Inflammatory macrophage treated with lipopolysaccharide for 4 hours (primary cell): ENCODE results near the gene SRD5A3.
"Not testable (repeated sequence)": the region's sequence is repeated elsewhere in the genome, so short reads cannot be mapped to it uniquely, and the experiment has no call there.

ENCODE experiments used
- DNase-seq: peaks from one replicate; pipeline ENCODE4 v3.0.0-alpha.2; 2020

SRD5A3 gene

DNA sequence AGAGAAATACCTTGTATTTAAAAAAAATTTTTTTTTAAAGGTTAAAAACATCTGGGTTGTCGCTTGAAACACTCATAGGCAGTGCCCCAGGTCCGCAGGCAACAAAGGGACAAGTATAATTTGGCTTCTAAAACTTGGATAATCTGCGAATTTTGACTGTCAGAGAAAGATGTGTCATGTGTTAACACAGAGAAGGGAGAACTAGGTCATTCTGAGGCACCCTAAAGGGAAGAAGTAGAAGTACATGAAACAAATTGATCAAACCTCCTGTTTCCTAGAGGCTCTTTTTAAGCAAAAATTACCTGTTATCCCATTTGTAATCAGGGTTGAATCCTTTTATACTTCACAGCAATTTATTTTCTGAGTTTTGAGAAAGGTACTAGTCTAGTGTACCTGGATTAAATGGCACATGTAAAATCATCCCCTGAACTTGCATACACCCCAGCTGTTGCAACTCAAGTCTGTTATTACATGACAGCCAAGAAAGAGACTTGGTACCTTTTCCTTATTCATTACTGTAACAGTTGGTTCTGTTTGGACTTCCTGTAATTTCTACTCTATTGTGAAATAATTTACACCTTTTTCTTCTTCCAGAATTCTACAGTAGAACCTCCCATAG lies 1.7 kb downstream of the SRD5A3 start:
- DNase-seq = peak; percentile 49

DNA sequence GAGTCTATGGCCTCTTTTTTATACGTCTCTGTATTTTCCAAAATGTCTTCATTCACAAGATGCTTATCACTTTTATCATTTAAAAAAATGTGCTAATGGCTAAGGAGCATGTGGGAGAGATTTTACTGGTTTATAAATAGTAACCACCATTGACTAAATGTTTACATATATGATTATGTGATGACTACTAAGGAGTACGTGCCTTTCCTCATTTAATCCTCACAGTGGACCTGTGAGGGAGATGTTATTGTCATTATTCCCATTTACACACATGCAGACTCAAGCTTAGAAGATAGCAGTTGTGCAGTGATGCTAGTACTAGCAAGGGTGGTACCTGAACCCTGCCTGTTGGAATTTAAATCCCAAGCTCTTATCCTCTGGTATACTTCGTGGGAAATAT lies 2.4 kb downstream of the SRD5A3 start:
- DNase-seq = no peak

DNA sequence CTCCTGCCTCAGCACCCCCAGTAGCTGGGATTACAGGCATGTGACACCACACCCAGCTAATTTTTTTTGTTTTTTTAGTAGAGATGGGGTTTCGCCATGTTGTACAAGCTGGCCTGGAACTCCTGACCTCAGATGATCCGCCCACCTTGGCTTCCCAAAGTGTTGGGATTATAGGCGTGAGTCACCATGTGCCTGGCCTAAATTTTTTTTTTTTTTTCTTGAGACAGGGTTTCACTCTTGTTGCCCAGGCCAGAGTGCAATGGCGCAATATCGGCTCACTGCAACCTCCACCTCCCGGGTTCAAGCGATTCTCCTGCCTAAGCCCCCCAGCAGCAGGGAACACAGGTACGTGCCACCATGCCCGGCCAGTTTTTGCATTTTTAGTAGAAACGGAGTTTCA lies 4.8 kb downstream of the SRD5A3 start:
- DNase-seq = peak; percentile 26

DNA sequence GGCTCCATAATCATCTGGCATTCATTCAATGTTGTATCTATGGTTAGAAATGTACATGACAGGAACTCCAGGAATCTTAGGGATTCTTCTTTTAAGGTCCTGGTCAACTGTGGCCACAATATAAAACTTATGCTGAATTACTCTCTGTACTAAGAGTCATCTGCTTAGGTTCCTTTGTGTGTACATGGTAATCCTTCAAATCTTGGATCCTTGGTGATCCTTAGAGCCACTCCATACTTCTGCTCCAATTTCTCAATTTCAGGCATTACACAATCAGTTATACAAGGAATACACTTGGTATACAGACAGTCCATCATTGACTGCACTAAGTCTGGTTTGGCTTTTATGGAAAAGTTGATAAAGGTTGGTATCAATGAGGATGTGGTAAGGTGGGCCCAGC lies 5.8 kb downstream of the SRD5A3 start:
- no peak for DNase-seq

DNA sequence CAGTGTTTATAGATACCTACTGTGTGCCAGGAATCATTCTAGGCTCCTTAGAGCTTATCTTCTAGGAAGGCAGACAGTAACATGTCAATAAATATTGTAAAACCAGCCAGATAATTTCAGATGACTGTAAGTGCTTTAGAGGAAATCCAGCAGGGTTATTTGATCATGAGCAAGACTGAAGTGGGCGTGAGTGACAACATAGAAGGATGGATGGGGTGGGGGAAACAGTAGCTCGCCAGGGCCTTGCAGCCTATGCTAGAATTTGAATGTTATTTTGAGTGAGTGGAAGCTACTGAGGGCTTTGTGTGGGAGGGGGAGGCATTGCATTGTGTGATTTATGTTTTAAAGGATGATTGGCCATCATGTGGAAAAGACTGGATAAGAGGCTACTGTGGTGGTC lies 6.7 kb downstream of the SRD5A3 start:
- DNase-seq = peak; percentile 56

DNA sequence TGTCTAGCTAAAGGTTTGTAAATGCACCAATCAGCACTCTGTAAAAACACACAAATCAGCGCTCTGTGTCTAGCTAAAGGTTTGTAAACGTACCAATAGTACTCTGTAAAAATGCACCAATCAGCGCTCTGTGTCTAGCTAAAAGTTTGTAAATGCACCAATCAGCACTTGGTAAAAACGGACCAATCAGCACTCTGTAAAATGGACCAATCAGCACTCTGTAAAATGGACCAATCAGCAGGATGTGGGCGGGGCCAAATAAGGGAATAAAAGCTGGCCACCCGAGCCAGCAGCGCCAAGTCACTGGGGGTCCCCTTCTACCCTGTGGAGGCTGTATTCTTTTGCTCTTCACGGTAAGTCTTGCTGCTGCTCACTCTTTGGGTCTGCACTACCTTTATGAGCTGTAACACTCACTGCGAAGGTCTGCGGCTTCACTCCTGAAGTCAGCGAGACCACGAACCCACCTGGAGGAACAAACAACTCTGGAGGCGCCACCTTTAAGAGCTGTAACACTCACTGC lies 7.2 kb downstream of the SRD5A3 start:
- DNase-seq = not testable (repeated sequence)

DNA sequence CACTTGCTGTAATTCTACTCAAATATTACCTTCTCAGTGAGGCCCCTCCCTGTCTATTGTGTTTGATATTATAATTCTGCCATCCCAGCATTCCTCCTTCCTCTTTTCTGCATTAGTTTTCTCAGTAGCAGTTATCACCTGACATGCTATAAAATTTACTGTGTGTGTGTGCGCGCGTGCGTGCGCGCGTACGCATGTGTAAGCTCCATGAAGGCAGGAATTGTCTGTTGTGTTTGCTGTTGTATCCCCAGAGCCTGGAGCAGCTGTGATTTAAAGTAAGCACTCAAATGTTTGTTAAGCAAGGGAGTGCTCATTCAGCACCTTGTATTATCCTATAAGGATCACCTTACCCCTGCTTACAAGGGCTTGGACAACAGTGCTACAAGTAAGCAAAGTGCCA lies 8.6 kb downstream of the SRD5A3 start:
- no peak for DNase-seq

DNA sequence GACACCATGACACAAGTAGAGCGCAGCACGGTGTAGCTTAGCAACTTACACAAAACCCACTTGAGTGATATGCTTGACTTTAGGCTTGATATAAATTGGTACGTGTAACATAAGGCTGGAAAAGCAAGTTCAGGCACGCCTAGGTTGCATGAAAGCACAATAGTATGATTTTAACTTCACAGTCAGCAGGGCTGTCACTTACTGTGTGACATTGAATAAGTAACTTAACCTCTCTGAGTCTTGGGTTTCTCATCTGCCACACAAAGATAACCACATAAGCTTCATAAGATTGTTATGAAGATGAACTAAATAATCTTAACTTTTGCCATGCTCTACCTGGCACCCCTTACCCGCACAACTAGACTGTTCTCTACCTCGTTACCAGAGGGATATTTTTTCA lies 9.5 kb downstream of the SRD5A3 start:
- no peak for DNase-seq

DNA sequence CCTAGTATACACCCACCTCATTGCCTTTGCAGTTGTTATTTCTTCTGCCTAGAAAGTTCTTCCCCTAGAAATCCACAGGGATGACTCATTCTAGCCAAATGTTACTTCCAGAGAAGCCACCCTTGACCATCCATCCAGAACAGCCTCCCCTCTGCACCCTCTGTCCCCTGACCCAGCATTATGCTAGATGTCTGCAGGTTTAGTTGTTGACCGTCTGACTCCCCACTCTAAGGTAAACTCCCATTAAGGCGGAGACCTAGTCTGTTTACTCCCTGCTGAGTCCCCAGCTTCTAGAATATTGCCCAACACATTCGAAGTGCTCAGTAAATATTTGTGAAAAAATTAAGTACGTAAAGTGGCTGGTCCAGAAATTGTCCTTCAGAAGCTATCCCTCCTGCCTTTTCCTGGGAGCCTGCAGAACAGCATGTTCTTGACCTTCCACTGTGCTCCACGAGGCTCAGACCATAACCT lies 11.0 kb downstream of the SRD5A3 start:
- no peak for DNase-seq

DNA sequence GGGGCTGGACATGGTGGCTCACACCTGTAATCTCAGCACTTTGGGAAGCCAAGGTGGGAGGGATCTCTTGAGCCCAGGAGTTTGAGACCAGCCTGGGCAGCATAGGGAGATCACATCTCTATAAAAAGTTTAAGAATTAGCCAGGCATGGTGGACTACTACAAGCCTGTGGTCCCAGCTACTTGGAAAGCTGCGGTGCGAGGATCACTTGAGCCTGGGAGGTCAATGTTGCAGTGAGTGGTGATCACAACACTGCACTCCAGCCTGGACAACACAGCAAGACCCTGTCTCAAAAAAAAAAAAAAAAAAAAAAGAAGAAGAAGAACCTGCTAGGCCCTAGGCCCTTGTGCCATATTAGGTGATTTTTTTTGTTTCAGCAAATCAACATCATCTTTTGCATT lies 12.2 kb downstream of the SRD5A3 start:
- DNase-seq = no peak

DNA sequence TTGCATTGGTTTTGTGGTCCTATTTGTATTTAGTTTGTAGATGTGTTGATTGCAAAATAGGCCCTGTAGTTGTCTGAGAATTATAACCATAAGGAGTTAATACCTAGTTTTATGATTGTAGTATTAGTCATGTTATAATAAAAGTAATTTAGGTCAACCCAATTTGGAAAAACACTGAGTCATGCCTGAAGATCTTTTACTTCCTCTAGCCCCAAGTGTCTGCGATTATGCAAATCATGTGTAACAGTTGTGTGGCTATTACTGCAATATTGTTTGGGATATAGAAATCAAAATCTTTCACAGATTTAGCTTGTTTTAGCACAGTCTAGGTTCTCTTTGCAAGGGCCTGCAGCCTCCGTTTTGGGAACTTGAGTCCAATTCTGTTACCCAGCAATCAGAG lies 12.6 kb downstream of the SRD5A3 start:
- peak; percentile 95 for DNase-seq

DNA sequence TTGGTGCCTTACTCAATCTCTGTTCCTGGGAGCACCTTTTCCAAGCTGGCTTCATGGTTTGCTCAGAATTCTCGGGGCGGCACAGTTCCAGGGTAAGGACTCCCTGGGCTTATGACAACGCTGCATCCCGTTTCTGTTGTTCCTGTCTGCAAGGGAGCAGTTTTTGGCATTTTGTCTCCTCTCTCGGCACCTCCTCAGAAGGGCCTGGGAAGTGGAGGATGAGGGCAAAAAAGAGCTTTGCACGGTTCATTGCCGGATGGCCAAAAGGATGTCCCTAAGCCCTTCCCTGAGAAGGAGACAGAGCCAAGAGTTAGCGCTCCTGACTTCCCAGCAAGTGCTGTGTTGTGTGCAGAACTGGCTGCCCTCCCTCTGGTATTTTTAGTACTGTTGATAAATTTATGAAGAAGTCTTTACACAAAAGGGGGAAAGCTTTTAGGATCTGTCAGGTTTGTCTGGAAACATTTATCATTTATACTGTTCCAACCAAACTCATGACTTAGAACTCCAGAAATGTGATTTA lies 13.4 kb downstream of the SRD5A3 start:
- no peak for DNase-seq

DNA sequence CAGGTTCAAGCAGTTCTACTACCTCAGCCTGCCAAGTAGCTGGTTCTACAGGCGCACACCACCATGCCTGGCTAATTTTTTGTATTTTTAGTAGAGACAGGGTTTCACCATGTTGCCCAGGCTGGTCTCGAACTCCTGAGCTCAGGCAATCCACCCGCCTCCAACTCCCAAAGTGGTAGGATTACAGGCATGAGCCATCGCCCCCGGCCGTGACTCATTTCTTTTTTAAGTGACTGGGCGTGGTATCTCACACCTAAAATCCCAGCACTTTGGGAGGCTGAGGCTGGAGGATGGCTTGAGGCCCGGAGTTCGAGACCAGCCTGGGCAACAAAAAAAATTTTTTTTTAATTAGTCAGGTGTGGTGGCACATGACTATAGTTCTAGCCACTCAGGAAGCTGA lies 16.9 kb downstream of the SRD5A3 start:
- not testable (repeated sequence) for DNase-seq

DNA sequence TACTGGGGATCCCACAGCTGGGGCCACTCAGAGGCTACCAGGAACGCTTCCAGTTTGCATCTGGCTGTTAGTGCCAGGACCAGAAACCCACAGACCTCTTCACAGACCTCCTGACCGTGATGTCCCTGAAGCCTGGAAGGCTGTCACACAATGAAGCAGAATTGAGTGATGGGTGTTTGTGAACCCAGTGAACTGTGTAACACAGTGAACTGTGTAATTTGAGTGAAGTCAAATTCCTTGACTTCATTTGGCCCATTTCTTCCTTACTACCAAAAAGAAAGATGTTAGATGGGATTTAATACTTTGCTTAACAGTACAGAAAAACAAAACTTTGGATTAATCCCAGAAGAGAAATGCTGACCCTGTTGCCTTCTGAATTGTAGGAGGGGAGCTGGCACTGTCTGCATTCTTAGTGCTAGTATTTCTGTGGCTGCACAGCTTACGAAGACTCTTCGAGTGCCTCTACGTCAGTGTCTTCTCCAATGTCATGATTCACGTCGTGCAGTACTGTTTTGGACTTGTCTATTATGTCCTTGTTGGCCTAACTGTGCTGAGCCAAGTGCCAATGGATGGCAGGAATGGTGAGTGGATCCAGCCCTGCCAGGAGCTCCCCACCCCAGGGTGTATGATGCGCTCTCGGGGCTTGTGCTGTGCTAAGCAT lies 17.8 kb downstream of the SRD5A3 start:
- no peak for DNase-seq

DNA sequence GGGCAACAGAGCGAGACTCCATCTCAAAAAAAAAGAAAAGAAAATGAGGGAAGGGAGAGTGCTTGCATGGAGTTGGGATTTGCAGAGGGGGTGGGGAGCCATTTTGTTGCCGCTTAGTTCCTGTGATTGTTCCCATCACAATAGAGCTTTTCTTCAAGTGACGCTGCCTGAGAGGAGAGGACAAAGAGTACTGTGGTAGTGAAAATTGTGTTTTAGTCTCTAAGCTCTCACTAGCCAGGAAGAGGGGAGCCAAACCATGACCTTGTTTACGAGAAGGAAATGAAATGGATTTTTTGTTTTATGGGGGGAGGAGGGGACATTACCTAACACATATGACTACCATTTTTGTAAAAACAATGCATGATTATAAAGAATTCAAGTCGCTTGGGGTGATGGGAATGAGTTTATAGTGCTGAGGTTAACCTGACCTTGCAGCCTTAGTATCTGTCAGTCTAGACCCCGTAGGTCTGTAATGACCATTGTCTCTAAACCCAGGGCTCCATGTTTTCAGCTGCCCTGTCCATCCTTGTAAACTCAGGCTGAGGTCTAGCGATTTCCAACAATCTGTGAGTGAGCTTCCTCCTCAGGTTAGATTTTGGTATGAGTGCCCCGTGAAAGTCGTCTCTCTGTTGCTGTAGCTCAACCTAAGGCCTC lies 18.8 kb downstream of the SRD5A3 start:
- DNase-seq = no peak

DNA sequence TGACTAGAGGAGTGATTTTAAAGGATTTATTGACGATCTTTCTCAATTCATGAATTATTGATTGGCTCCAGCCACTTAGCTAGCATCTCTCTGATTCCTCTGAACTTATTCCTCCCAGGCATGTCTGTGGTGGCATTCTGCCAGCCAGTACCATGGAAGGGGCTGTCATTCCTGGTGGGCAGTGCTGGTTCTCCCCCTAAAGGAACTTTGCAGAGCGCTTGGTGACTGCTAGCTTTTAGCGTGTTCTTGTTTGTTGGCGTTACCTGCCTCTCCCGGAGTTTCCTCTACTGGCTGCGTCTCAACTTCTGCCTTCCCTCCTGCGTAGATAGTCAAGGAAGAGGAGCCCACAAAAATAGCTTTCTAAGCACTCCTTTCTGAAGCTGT lies 19.3 kb downstream of the SRD5A3 start:
- no peak for DNase-seq

DNA sequence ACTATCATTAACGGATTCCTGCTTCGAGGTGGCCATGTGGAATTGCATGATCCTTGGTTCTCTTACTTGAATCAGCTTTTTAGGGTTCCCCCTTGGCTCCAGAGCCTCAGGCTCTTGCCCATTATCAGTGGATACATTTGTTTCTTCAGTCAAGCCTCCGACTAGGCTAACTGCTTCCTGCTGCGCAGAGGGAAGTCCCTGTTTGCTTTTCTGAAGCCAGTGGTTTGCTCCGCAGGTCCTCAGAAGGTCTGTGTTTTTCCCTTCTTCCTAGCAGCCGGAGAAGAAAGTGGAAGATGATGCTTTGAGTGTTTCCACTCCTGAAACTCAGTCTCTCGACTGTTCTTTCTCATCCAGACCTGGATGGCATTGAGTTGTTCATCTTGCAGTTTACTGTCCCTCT lies 20.6 kb downstream of the SRD5A3 start:
- no peak for DNase-seq

DNA sequence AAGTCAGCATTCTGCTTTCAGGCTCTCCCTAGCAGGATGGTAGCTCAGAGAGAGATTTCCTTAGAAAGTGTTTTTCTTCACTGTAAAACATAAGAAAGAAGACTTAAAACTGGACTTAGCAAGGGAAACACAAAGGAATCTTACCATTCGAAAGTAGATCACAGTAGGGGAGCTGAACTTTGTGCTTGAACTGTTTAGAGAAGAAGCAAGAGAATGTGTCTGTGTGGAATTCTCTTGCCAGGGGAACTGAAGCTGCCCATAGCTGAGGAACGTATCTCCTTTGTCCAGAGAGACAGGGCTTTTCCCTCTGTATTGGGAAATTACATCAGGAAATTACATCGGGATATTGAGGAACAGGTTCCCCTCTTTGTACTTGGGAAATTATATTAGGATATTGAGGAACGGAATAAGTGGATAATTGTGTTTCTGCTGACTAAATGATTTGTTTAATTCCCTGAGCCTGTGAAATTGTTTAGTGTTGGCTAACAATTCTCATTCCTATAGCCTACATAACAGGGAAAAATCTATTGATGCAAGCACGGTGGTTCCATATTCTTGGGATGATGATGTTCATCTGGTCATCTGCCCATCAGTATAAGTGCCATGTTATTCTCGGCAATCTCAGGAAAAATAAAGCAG lies 21.2 kb downstream of the SRD5A3 start:
- DNase-seq = no peak

DNA sequence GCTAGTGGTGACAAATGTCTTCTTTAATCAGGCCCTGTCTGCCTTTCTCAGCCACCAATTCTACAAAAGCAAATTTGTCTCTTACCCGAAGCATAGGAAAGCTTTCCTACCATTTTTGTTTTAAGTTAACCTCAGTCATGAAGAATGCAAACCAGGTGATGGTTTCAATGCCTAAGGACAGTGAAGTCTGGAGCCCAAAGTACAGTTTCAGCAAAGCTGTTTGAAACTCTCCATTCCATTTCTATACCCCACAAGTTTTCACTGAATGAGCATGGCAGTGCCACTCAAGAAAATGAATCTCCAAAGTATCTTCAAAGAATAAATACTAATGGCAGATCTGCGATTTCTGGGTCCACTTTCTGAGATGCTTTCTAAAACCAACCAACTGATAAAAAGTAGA lies 23.9 kb downstream of the SRD5A3 start:
- no peak for DNase-seq

DNA sequence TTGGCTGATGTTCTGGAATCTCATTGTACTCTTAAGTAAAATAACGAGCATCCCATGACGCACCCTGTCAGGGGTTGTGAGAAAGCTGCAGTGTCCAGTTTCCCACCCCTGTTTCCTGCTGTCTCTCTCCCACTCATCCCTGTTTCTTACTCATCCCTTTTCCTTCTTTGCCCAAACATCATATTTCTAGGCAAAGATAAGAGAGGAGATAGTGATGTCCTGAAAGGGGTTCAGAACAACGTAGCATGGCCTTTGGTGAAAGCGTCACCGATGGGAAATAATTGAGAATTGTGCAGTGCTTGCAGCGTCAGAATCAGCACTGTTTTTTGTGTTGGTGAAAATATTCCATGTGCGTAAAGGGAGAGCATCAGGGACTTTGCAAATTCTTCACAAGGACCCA lies 26.2 kb downstream of the SRD5A3 start:
- no peak for DNase-seq

DNA sequence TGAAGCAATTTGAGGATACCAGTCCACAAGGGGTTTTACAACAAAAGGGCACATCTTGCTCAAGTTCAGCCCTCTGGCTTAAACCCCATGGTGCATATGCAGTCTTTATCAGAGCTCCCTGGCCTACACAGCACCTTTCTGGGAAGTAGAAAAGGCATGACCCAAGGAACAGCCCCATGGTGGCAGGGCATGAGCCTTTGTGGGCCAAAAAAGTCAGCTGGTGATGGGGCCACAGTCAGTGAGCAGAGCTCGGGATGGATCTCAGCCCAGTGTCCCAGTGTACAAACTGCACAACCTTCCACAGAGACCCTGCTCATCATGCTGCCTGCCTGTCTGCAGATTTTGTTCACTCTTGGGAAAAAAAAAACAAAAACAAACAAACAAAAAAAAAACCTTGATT lies 27.4 kb downstream of the SRD5A3 start:
- DNase-seq = no peak

DNA sequence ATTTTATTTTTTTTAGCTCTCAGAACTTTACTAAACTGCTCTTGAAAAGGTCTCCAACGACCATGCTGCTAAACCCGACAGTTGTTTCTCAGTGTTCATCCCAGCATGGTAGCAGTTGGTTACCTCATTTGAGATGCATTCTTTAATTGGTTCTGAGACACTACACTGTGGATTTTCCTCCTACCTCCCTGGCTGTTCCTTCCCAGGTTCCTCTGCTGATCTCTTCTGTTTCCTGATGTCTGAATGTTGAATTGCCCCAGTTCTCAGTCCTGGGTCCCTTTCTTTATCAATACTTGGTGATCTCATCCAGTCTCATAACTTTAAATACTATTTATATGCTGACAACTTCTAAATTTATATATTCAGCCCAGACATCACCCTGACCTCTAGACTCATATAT lies 30.7 kb downstream of the SRD5A3 start:
- no peak for DNase-seq

DNA sequence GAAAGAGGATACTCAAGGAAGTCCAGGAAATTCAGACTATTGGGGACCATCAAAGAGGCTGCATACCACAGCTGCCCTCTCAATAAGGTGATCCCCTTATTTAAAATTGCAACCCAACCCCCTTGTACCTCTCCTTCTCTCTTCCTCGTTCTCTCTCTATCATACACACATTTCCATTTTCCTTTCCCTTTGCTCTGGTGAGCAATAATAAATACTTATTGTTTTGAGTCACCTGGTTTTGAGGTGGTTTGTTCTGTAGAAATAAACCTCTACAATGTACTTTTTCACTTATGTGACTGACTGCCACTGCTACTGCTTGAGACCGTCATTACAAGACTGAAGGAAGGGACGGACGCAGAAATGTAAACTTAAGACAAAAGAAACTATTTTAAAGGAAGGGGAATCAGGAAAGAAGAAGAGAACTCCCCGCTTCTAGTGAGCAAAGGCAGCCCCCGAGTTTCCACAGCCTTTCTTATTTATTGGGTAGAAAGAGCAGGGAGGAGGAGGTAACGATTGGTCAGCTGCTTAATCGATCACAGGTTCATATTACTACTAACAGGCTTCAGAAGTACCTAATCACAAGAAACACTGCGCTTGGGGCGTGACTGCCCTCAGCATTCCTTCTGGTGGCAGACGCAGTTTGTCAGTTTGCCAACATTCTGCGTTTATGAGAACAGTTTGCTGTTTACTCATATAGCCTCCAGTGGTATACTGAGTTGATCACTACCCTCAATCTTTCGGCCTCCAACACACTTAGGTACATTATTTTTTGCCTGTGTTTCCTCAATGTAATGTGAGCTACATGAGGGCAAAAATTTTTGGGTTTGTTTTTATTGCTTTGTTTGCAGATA lies 32.8 kb downstream of the SRD5A3 start:
- DNase-seq = no peak
